ENCODE results near the gene C21orf91.
A peak's percentile ranks its signal among the peaks of the same experiment; 100 is the strongest.

The C21orf91 gene

DNA sequence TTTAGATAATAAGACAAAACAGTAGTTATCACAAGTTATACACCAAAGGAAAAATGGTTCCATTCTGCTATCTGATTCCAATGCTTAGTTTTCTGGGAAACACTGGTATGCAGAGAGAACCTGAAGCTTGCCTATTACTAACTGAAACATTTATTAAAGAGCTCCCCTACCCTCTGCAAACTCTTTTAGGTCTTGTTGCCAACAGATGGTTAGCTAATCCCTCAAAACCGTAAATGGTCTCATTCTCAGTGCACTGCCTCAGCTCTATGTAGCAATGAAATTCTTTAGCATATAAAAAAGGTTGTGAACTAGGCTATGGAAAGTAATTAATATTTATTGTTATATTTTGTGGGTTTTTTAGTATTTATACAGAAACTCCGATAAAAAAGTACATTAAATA lies 20.4 kb downstream of the C21orf91 start:
- DNase-seq (ENCODE audit: low read depth in 3 of 3) = no peak

DNA sequence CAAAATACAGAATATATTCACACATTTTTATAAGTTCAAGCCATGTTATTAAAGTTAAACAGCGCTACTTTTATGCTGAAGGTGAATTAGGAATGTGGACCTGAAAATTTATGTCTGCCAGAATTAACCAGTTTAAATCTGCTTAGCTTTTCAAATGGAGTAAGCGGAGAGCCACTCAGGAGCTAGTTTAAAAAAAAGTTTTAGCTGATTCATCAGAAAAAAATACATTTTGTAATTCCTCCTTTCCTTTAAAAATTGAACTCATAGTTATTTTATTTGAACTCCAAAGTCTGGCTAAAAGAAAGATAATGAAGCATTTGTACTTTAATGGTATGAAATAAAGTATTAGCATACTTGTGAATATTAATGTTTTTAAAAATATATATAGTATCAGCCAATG lies 21.2 kb downstream of the C21orf91 start:
- DNase-seq (ENCODE audit: low read depth in 3 of 3) = no peak

DNA sequence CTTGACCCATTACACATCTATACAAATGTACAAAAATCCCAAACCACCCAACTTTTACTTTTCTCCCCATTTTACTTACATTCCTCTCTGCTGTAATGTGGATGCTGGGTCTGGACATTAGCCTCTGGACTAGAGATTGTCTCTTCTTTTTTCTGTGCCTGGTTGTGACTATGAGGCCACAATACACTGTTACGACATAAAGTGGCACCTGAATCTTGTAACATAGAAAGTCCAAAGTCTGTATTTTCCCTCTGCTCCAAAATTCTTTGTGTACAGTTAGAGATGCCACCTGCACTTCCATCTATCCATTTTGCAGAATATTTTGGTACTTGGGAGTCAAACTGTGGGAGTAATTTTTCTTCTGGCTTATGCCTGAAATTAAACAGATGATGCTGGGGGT lies 22.7 kb downstream of the C21orf91 start:
- no peak for DNase-seq (ENCODE audit: low read depth in 3 of 3)

DNA sequence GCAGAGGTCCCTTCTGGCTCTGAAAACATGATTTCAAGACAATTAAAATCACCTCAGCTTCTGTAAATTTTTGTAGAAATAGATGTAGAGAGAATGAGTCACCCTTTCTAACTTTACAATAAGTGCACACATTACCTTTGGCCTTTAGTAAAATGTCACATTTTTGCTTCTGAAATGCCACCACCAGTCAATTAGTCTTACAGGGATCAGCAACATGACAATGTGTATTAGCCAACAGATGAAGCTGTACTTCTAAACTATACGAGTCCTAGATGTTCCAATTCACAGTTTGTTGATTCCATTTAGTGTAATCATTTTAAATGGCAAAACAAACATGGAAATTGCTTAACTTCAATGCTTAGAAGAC lies 23.1 kb downstream of the C21orf91 start:
- no peak for DNase-seq (ENCODE audit: low read depth in 3 of 3)

DNA sequence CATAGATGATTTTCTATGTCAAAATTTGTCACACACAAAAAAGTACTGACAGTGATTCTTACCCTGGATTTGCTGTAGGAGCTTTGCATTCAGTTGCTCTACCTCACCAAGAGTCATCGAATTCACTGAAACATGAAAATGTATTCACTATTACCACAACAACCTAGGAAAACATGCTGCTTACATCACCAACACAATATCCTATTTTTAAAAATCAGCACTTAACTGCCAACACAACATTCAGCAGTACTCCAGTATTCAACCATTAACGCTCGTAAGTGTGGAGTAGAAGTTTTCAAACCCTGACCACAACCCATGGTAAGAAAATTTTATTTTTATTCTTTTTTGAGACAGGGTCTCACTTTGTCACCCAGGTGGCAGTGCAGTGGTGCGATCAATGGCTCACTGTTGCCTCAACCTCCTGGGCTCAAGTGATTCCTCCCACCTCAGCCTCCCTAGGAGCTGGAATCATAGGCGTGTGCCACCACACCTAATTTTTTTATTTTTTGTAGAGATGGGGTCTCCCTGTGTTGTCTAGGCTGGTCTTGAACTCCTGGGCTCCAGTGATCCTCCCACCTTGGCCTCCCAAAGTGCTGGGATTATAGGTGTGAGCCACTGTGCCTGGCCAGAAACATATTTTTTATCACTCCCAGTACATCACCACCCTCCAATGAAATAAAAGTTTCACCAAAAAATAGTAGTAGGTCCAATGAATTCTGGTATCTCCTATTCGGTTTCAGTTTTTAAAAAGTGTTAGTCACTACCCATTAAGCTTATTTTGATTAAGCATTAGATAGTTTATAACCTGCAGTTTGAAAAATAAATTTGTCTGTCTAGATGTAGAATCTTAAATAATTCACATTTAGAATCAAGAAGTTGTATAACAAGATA lies 23.8 kb downstream of the C21orf91 start:
- DNase-seq (ENCODE audit: low read depth in 3 of 3) = no peak

DNA sequence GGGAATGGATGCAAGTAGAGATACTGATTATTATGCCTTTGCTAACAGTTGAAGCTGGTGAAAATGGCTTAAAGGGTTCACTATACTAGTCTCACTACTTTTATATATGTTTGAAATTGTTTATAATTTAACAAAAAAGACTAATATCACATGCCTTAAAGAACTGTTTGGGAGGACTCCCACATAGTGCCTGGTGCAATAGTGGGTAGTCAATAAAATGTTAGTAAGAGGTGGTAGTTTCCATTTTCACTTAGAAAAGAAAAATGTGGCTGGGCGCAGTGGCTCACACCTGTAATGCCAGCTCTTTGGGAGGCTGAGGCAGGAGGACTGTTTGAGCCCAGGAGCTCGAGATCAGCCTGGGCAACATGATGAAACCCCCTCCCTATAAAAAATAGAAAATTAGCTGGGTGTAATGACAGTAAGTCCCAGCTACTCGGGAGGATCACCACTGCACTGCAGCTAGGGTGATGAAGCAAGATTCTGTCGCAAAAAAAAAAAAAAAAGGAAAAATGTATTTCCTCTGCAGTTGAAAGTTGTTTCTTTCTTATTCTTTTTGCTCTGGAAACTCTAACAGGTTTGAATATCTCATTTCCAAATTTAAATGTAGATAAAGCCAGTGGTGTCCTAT lies 24.5 kb downstream of the C21orf91 start:
- DNase-seq (ENCODE audit: low read depth in 3 of 3) = no peak

DNA sequence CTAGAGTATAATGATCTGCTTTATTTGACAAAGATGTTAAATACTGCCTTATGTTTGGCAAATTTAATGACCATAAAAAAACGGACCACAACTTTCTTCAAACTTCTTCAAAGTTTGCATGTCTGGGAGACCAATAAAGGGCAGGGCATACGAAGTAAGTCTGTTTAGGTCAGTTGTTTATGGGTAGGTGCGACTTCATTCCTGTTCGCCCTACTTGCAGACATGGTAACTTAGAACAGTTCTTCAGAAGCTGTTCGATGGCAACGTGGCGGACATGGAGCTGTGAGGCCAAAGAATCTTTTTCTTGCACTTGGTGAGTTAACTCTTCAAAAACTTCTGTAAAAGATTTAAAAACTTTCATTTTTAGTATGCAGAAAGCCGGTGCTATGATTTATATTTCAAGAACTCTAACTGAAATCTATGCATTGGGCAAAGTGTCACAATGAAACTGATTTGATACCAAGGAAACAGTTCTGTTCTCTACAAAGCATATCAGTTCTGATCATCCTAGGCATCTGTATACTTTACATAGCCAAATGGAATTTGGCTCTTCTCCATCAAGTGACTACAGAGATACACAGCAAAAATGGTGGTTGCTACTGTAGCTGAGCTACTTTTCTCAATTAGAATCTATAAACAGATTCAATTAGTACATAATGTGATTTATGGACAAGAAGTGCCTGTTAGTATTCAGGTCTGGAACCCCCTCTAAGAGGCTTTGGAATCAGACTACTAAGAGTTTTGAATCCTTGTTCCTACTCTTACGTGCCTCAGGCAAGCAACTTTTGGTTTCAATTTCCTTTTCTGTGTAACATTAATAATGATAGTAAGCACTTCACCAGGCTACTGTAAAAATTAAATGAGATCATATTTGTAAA lies 25.7 kb downstream of the C21orf91 start:
- DNase-seq (ENCODE audit: low read depth in 3 of 3) = no peak

DNA sequence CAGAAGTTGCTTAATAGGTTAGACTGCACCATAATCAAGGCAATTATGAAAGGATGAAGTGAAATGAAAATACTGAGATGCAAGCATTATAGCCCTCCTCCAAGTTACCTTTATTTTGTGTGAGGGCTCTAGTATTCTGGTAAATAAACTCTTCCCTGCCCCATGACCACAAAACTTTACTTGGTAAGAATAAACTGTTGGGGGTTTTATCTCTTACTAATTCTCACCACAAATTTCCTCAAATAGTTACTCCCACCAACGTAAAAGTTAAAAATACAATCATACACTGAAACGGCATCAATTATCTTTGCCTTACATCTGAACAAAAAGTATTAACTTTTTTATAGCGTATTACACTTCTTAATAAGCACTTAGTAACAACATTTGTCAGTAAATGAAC lies 29.5 kb downstream of the C21orf91 start:
- DNase-seq (ENCODE audit: low read depth in 3 of 3) = no peak

DNA sequence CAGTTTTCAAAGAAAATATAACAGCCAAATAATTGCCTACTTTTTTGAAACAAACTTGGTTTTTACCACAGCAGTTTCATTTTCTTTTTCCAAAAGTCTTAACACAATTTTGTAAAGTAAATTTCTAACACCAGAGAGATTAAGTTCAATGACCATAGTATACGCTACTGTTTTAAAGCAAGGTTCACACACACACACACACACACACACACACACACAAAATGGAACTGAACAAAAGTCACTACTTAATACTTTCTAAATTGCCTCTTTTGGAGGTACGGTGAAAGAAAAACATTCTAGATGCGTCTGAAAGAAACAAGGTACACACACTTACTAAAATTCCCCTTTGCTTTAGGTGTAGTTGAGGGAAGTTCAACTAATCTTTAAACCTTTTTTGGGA lies 30.1 kb downstream of the C21orf91 start:
- DNase-seq (ENCODE audit: low read depth in 3 of 3) = no peak

DNA sequence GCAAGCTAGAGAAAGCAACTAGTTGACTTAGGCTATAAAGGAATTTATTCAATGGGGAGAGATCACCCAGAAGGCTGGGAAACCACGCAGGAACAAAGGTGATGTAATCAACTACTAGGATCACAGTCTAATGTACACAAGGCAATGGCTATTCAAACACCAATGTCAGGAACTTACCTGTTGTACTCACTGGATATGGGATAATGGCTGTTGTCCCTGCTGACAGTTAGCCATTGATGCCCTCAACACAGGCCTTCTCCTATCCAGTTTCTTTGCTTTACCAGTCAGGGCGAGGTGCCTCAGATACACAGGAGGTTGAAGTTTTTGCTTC lies 32.3 kb downstream of the C21orf91 start:
- no peak for DNase-seq (ENCODE audit: low read depth in 3 of 3)

DNA sequence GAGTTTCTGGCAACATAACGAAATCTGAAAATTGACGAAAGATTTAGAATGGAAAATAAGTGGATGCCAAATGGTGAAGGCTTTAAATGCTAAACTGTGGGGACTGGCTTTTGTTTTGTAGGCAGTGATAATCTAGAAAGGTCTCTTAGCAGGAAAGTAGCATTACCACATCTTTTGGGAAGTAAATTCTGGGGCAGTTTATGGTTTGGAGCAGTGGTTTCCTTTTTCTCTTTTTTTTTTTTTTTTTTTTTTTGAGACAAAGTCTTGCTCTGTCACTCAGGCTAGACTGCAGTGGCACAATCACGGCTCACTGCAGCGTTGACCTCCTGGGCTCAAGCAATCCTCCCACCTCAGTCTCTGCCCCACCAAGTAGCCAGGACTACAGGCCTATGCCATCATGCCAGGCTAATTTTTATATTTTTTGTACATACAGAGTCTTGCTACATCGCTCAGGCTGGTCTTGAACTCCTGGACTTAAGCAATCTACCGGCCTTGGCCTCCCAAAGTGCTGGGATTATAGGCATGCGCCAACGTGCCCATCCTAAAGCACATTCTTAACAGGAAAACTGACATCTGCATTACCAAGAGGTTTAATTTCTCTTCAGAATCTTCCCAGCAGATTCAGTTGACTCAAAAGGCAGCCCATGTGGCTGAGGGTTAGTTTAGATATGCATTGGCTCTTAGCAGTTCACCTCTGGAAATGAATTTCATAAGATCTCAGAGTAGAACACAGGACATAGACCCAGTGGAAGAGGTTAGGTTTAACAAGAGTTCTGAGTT lies 32.9 kb downstream of the C21orf91 start:
- DNase-seq (ENCODE audit: low read depth in 3 of 3) = no peak

DNA sequence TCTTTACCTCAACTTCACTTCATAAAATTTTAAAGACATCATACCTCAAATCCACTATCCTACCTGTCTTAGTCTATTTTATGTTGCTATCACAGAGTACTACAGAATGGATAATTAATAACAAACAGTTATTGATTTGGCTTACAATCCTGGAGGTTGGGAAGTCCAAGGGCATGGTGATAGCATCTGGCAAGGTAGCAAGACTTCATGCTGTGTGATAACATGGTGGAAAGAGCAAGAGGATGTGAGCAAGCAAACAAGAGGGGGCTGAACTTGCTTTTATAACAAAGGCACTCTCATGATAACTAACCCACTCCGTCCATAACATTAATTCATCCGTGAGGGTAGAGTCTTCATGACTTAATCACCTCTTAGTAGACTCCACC lies 33.8 kb downstream of the C21orf91 start:
- DNase-seq (ENCODE audit: low read depth in 3 of 3) = no peak

DNA sequence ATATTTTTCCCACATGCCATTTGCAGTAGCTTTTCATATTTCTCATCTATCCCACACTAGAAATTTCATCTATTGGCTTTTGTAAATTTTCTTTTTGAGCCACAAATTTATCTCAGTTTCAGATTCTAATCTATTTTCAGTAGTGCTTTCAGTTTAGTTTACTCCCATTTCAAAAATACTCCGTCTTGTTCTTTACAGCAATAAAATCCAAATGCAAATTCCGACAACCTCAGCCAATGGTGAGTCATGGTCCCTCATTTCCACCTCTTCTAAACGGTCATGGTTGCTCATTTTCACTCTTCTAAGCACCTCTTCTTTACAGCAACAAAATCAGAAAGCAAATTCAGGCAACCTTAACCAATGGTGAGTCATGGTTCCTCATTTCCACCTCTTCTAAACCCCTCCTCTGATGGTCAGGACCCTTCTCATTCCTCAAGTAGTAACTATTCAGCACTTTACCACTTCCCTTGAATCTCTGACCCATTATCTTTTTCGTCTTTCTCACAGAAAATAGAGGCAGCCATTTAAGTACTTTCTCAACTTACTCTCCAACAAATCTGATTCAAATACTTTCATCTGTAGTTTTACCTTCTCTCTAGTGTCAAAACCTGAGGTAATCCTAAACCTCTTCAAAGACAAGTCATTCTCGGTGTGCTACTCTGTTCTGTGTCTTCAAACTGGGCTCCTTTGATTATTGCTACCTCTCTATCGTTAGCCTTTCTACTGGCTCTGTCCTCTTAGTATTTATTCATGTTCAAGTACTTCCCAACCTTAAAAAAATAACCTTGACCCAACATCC lies 34.4 kb downstream of the C21orf91 start:
- DNase-seq (ENCODE audit: low read depth in 3 of 3) = peak in 1 of 3 experiments; percentile 28

DNA sequence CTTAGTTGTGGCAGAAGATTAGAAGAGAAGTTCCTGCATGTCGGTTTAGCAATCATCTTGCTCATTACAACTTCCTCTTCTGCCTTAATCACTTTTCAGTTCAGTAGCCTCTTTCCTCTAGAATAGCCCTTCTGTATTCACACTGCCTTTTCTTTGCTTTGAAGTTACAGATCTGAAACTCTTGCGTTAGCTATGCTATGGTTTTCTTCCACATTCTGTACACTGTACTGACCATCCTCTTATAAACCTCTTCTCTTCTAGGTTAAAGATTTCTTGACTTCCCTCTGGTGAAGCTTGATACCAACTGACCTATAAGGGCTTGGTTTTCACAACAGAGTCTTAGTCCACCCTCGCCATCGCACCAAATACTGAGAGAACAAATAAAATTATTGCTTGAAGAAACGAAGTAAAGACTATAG lies 35.0 kb downstream of the C21orf91 start:
- DNase-seq (ENCODE audit: low read depth in 3 of 3) = no peak

DNA sequence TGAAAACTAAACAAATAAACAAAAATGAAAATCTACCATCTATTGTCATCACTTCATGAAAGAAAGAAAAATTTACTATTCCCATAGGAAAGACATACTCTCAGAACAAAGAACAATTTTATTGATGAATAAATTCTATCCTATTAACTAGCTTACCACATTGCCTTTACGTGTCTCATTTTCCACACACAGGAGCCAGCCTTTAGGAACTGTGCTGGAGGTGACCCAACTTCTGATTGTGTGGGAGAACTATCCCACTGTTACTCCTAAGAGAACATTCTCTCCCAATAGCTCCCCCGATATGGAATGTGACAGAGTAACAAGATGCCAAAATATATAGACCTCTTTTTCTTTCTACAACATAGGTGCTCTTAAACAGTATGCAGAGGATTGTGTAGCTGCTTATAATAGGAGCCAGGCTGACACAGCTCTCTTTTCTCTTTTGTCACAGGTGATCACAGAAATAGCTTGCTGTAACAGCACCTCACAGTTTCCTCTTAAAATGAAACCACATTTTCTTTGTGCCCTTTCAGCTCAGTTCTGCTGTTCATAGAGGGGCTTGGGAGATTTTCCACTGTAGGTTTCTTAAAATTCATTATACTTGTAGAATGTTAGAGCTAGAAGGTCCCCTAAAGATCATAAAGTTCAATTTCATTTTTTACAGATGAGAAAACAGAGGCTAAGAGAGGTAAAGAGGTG lies 35.5 kb downstream of the C21orf91 start:
- peak in 1 of 3 experiments; percentile 9 for DNase-seq (ENCODE audit: low read depth in 3 of 3)

DNA sequence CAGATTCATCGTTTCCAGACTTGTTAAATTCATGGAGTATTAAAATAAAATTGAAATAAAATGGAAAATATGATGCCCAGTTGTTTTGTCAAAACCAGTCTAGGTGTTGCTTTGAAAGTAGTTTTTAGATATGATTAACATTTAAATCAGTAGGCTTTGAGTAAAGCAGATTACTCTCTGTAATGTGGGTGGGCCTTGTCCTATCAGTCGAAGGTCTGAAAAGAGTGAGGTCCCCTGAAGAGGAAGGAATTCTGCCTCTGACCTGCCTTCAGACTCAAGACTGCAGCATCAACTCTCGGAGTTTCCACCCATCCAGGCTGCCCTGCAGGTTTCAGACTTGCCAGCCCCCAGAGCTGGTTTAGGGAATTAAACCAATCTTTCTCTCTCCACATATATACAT lies 36.2 kb downstream of the C21orf91 start:
- DNase-seq (ENCODE audit: low read depth in 3 of 3) = no peak

DNA sequence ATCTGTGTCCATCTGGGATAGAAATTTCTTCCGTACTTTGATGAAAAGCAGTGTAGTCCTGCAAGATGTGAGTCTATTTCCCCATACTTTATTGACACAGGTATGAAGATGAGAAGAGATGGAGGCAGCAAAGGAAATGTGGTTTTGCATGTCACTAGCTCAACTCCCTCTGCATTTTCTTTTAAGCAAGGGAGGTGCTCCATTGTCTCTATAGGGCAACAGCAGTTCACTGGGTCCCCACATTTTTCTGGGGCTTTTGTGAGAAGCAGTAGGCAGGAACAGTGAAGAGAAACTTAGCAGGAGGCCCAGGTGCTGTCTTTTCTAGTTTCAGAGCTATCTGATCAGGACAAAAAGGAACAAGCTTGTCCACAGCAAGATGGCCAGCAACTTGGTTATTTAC lies 37.1 kb downstream of the C21orf91 start:
- no peak for DNase-seq (ENCODE audit: low read depth in 3 of 3)

DNA sequence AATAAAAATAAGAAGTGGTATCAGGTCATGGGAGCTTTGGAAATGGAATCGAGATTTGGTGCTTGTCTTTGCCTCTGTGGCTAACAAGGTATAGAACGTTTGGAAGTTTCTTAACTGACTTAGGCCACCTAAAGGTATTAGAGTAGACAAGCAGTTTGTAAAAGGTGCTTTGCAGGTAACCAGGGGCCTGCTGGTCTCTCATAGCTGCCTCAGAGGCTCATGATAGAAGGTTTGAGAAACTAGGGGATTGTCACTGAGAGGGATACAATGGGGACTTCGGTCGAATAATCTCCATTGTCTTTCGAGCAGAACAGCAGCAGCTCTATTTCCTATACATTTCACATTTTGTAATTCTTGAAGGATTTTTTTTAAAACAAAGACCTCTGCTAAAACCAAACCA lies 37.6 kb downstream of the C21orf91 start:
- no peak for DNase-seq (ENCODE audit: low read depth in 3 of 3)

DNA sequence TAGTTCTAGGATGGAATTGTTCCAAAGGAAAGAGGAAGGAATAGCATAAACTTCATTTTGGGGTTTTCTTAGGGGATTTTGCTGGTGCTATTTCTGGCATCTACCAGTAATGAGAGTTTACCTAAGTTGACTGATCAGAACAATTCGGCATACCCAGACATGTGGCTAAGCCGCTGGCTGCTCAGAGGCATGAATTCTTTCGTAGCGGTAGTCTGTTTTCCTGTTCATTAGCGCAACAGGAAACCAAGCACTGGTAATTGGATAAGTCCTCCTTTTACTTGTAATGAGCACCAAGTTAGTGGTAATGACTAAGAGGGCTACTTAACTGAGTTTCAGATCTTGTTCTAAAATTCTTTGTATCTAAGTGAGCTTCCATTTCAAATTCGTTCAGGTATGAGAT lies 38.6 kb downstream of the C21orf91 start:
- peak in 1 of 3 experiments; percentile 30 for DNase-seq (ENCODE audit: low read depth in 3 of 3)

DNA sequence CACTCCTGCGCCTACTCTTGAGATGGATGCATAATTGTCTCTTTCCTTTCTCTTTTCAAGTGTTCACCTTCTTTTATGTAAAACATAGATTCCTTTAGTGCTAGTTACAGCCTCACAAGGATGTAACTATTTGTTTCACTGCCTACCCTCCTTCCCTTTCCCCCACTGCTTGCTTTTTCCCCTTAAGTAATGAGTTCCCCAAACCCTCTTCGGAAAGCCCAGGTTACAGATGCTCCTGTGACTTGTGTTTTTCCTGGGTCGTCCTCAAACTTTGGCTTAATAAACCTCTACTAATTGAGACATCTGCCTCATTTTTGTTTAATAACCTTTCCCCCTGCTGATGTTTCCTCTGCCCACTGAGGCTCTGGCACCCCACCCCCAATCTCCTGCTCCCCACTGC lies 39.2 kb downstream of the C21orf91 start:
- no peak for DNase-seq (ENCODE audit: low read depth in 3 of 3)

Data from stimulated activated CD4-positive, alpha-beta T cell treated with anti-CD3 and anti-CD28 coated beads, TNF-alpha, amount 100 ng/mL, for 24 hours (primary cell).